Dendritic cell treated with granulocyte-macrophage colony-stimulating factor and Interleukin-4, amounts not matched to agents 40 ng/mL and 50 ng/mL, for 4 days (primary cell): ENCODE data around the gene KRT39.

ENCODE experiments used
- H3K27ac Mint-ChIP-seq: one replicate; pipeline ENCODE4 v1.8.0; 2022; ENCODE audit warnings: mild to moderate bottlenecking, mixed read lengths
- H3K27me3 Mint-ChIP-seq: one replicate; pipeline ENCODE4 v1.8.0; 2022; ENCODE audit warnings: mild to moderate bottlenecking, mixed read lengths
- H3K36me3 Mint-ChIP-seq: one replicate; pipeline ENCODE4 v1.8.0; 2022; ENCODE audit warnings: low read depth, mixed read lengths
- H3K4me1 Mint-ChIP-seq: one replicate; pipeline ENCODE4 v1.8.0; 2022; ENCODE audit warnings: low read depth, mixed read lengths
- H3K4me3 Mint-ChIP-seq: one replicate; pipeline ENCODE4 v1.8.0; 2022; ENCODE audit warnings: mild to moderate bottlenecking, moderate library complexity, mixed read lengths
- H3K9me3 Mint-ChIP-seq: one replicate; pipeline ENCODE4 v1.8.0; 2022; ENCODE audit warnings: mixed read lengths
- intact Hi-C: fragments of 100-400 bp; cut with micrococcal nuclease; formaldehyde crosslinking; loops from one replicate; pipeline ENCODE4 v1.15.0; 2022

The KRT39 gene

GRCh38 chr17:40962059-40962561 lies 4.6 kb downstream of the KRT39 start:
- peaks cover 8% of the 10 kb centered on the region for H3K9me3 Mint-ChIP-seq
- H3K36me3 Mint-ChIP-seq: no peaks in the 10 kb centered on the region
- no peak overlapping the region for H3K4me3 Mint-ChIP-seq
- H3K27me3 Mint-ChIP-seq: peaks cover 4% of the 10 kb centered on the region
- H3K27ac Mint-ChIP-seq: no peak overlapping the region
- H3K4me1 Mint-ChIP-seq: no peaks in the 10 kb centered on the region
- intact Hi-C loops: no loop called here

- peaks cover 4% of the 10 kb centered on the region for H3K27me3 Mint-ChIP-seq
- intact Hi-C loops: no loop called here
- no peak overlapping the region for H3K27ac Mint-ChIP-seq
- peaks cover 8% of the 10 kb centered on the region for H3K9me3 Mint-ChIP-seq
- no peaks in the 10 kb centered on the region for H3K4me1 Mint-ChIP-seq
- no peak overlapping the region for H3K4me3 Mint-ChIP-seq
- no peaks in the 10 kb centered on the region for H3K36me3 Mint-ChIP-seq
Measured at GRCh38 chr17:40961591-40961990, 5.2 kb downstream of the KRT39 start.

GRCh38 chr17:40960144-40960543 lies 6.6 kb downstream of the KRT39 start:
- H3K27me3 Mint-ChIP-seq: peaks cover 4% of the 10 kb centered on the region
- no peaks in the 10 kb centered on the region for H3K4me1 Mint-ChIP-seq
- intact Hi-C loops: no loop called here
- H3K36me3 Mint-ChIP-seq: no peaks in the 10 kb centered on the region
- H3K4me3 Mint-ChIP-seq: no peak overlapping the region
- no peak overlapping the region for H3K27ac Mint-ChIP-seq
- H3K9me3 Mint-ChIP-seq: peaks cover 8% of the 10 kb centered on the region

GRCh38 chr17:40958086-40958953 lies 8.4 kb downstream of the KRT39 start:
- H3K4me1 Mint-ChIP-seq: peaks cover 14% of the 10 kb centered on the region
- peaks cover 5% of the 10 kb centered on the region for H3K9me3 Mint-ChIP-seq
- intact Hi-C loops: no loop called here
- no peaks in the 10 kb centered on the region for H3K36me3 Mint-ChIP-seq
- peaks cover 9% of the 10 kb centered on the region for H3K27me3 Mint-ChIP-seq
- no peak overlapping the region for H3K27ac Mint-ChIP-seq
- H3K4me3 Mint-ChIP-seq: no peak overlapping the region

- Mint-ChIP-seq H3K4me1 (peaks cover 23% of the 10 kb centered on the region), H3K36me3 (no peaks in the 10 kb centered on the region), H3K9me3 (no peaks in the 10 kb centered on the region), H3K27me3 (peaks cover 12% of the 10 kb centered on the region), H3K4me3 (no peak overlapping the region), H3K27ac (no peak overlapping the region)
- intact Hi-C loops: no loop called here
Measured at GRCh38 chr17:40956401-40957254, 10.1 kb downstream of the KRT39 start.

GRCh38 chr17:40953881-40954280 lies 12.9 kb downstream of the KRT39 start:
- intact Hi-C loops: no loop called here
- Mint-ChIP-seq H3K27ac (no peak overlapping the region), H3K9me3 (no peaks in the 10 kb centered on the region), H3K36me3 (no peaks in the 10 kb centered on the region), H3K4me1 (peaks cover 29% of the 10 kb centered on the region), H3K4me3 (no peak overlapping the region), H3K27me3 (peaks cover 28% of the 10 kb centered on the region)

- no peaks in the 10 kb centered on the region for H3K36me3 Mint-ChIP-seq
- no peak overlapping the region for H3K4me3 Mint-ChIP-seq
- H3K27ac Mint-ChIP-seq: no peak overlapping the region
- intact Hi-C loops: no loop called here
- peaks cover 31% of the 10 kb centered on the region for H3K4me1 Mint-ChIP-seq
- H3K9me3 Mint-ChIP-seq: no peaks in the 10 kb centered on the region
- peaks cover 37% of the 10 kb centered on the region for H3K27me3 Mint-ChIP-seq
Measured at GRCh38 chr17:40952661-40953060, 14.1 kb downstream of the KRT39 start.

- no peaks in the 10 kb centered on the region for H3K9me3 Mint-ChIP-seq
- no peaks in the 10 kb centered on the region for H3K36me3 Mint-ChIP-seq
- no peak overlapping the region for H3K27ac Mint-ChIP-seq
- no peak overlapping the region for H3K4me3 Mint-ChIP-seq
- H3K4me1 Mint-ChIP-seq: peaks cover 31% of the 10 kb centered on the region
- peaks cover 38% of the 10 kb centered on the region for H3K27me3 Mint-ChIP-seq
- intact Hi-C loops: no loop called here
Measured at GRCh38 chr17:40952154-40952553, 14.6 kb downstream of the KRT39 start.

GRCh38 chr17:40951011-40951622 lies 15.6 kb downstream of the KRT39 start:
- H3K36me3 Mint-ChIP-seq: no peaks in the 10 kb centered on the region
- no peaks in the 10 kb centered on the region for H3K9me3 Mint-ChIP-seq
- H3K4me3 Mint-ChIP-seq: no peak overlapping the region
- H3K27me3 Mint-ChIP-seq: peaks cover 46% of the 10 kb centered on the region
- peaks cover 31% of the 10 kb centered on the region for H3K4me1 Mint-ChIP-seq
- no peak overlapping the region for H3K27ac Mint-ChIP-seq
- intact Hi-C loops: no loop called here

GRCh38 chr17:40950176-40950575 lies 16.6 kb downstream of the KRT39 start:
- intact Hi-C loops: no loop called here
- H3K9me3 Mint-ChIP-seq: no peaks in the 10 kb centered on the region
- H3K27ac Mint-ChIP-seq: no peak overlapping the region
- H3K4me1 Mint-ChIP-seq: peaks cover 31% of the 10 kb centered on the region
- H3K4me3 Mint-ChIP-seq: no peak overlapping the region
- H3K27me3 Mint-ChIP-seq: peaks cover 52% of the 10 kb centered on the region
- H3K36me3 Mint-ChIP-seq: no peaks in the 10 kb centered on the region

GRCh38 chr17:40949418-40949817 lies 17.3 kb downstream of the KRT39 start:
- peaks cover 27% of the 10 kb centered on the region for H3K4me1 Mint-ChIP-seq
- H3K27ac Mint-ChIP-seq: no peak overlapping the region
- intact Hi-C loops: no loop called here
- H3K9me3 Mint-ChIP-seq: no peaks in the 10 kb centered on the region
- H3K27me3 Mint-ChIP-seq: peaks cover 50% of the 10 kb centered on the region
- no peaks in the 10 kb centered on the region for H3K36me3 Mint-ChIP-seq
- no peak overlapping the region for H3K4me3 Mint-ChIP-seq

- Mint-ChIP-seq H3K4me1 (peaks cover 13% of the 10 kb centered on the region), H3K27me3 (peaks cover 45% of the 10 kb centered on the region), H3K4me3 (no peak overlapping the region), H3K9me3 (peaks cover 3% of the 10 kb centered on the region), H3K36me3 (no peaks in the 10 kb centered on the region), H3K27ac (no peak overlapping the region)
- intact Hi-C loops: no loop called here
Measured at GRCh38 chr17:40947929-40948328, 18.8 kb downstream of the KRT39 start.

GRCh38 chr17:40945414-40945813 lies 21.3 kb downstream of the KRT39 start:
- peaks cover 13% of the 10 kb centered on the region for H3K9me3 Mint-ChIP-seq
- intact Hi-C loops: no loop called here
- no peak overlapping the region for H3K27ac Mint-ChIP-seq
- peaks cover 37% of the 10 kb centered on the region for H3K27me3 Mint-ChIP-seq
- no peak overlapping the region for H3K4me3 Mint-ChIP-seq
- no peaks in the 10 kb centered on the region for H3K36me3 Mint-ChIP-seq
- H3K4me1 Mint-ChIP-seq: peaks cover 15% of the 10 kb centered on the region

GRCh38 chr17:40944531-40944930 lies 22.2 kb downstream of the KRT39 start:
- Mint-ChIP-seq H3K4me3 (no peak overlapping the region), H3K36me3 (no peaks in the 10 kb centered on the region), H3K27ac (no peak overlapping the region), H3K9me3 (peaks cover 13% of the 10 kb centered on the region), H3K27me3 (peaks cover 32% of the 10 kb centered on the region), H3K4me1 (peaks cover 15% of the 10 kb centered on the region)
- intact Hi-C loops: no loop called here
